ENCODE measurements around the gene COL6A2.

COL6A2 gene

GRCh38 chr21:46158666-46159300 lies 60.9 kb downstream of the COL6A2 start:
- TF ChIP-seq CTCF (IDR thresholded peaks at IDR 0.05; ENCODE audit: borderline replicate concordance, control extremely low read depth, extremely low read depth, insufficient read depth, missing control alignments), result no peak
- DNase-seq (ENCODE audit: low spot score), result no peak
- in situ Hi-C loops (cut with MboI; ENCODE audit: low sequenced_read_pairs, unreplicated experiment), result no loop called here

DNA sequence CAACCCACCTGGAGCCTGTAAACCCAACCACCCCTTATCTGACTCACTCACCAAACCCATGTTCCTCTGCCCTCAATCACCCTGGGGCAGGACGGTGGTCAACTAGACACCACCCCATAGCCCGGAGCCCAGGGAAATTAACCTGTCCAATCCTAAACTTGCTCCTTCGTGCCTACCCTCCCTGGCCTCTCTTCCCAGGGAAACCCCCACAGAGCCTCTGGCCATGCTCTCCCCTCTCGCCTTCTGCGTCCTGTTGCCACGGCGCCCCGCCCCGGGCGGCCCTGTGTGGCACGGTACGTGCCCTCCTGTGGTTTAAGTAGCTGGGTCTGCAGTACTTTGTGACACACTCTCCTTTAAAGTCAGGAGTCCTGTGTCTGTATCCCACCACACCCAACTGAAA lies 61.5 kb downstream of the COL6A2 start:
- in situ Hi-C loops (cut with MboI; ENCODE audit: low sequenced_read_pairs, unreplicated experiment), result no loop called here
- no peak for TF ChIP-seq CTCF (IDR thresholded peaks at IDR 0.05; ENCODE audit: borderline replicate concordance, control extremely low read depth, extremely low read depth, insufficient read depth, missing control alignments)
- DNase-seq (ENCODE audit: low spot score), result no peak

DNA sequence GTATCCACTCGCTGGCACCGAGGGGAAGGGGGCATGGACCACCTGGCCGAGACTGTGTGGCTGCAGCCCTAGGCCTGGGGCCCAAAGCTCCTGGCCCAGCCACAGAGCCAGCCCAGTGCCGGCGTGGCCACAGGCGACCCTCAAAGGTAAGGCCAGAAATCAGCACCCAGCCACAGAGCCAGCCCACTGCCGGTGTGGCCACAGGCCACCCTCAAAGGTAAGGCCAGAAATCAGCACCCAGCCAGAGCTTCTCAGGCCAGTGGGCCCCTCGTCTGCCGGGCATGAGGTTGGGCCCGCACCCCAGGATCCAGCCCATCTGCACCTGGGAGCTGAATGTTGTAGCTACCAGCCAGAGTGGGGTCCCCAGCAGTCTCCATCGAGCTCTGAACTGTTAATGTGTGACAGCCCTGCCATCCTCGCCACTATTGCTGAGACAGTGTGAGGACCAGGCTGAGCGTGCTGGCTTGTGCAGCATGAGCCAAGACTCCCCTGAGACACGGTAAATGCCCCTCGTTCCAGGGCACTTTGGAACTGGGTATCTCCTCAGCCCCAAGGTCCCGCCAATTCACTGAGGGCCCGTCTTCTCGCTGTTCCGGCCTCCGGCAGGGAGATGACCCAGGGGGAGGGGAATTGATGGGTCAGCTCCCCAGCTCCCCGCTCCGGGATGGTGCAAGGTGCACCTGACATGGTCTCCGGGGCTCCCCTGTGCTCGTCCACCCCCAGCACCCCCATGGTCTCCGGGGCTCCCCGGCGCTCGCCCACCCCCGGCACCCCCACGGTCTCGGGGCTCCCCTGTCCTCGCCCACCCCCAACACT lies 62.1 kb downstream of the COL6A2 start:
- in situ Hi-C loops (cut with MboI; ENCODE audit: low sequenced_read_pairs, unreplicated experiment), result no loop called here
- no peak for DNase-seq (ENCODE audit: low spot score)
- TF ChIP-seq CTCF (IDR thresholded peaks at IDR 0.05; ENCODE audit: borderline replicate concordance, control extremely low read depth, extremely low read depth, insufficient read depth, missing control alignments), result no peak

DNA sequence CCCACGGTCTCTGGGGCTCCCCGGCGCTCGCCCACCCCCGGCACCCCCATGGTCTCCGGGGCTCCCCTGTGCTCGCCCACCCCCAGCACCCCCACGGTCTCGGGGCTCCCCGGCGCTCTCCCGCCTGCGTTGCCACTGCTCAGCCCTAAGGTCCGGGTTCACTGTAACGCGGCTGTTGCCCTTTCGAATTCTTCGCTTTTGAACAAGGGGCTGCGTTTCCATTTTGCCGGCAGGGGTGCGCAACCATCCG lies 62.7 kb downstream of the COL6A2 start:
- DNase-seq (ENCODE audit: low spot score), result no peak
- no peak for TF ChIP-seq CTCF (IDR thresholded peaks at IDR 0.05; ENCODE audit: borderline replicate concordance, control extremely low read depth, extremely low read depth, insufficient read depth, missing control alignments)
- in situ Hi-C loops (cut with MboI; ENCODE audit: low sequenced_read_pairs, unreplicated experiment), result no loop called here

- in situ Hi-C loops (cut with MboI; ENCODE audit: low sequenced_read_pairs, unreplicated experiment), result no loop called here
- TF ChIP-seq CTCF (IDR thresholded peaks at IDR 0.05; ENCODE audit: borderline replicate concordance, control extremely low read depth, extremely low read depth, insufficient read depth, missing control alignments), result no peak
- DNase-seq (ENCODE audit: low spot score), result no peak
These were observed 63.2 kb downstream of the COL6A2 start for GRCh38 chr21:46160907-46161632.

- TF ChIP-seq CTCF (IDR thresholded peaks at IDR 0.05; ENCODE audit: borderline replicate concordance, control extremely low read depth, extremely low read depth, insufficient read depth, missing control alignments), result no peak
- in situ Hi-C loops (cut with MboI; ENCODE audit: low sequenced_read_pairs, unreplicated experiment), result no loop called here
- DNase-seq (ENCODE audit: low spot score), result no peak
These were observed 64.0 kb downstream of the COL6A2 start for GRCh38 chr21:46161633-46162592.
